Measurements from ENCODE around the gene CHRNB1.

CHRNB1 gene

DNA sequence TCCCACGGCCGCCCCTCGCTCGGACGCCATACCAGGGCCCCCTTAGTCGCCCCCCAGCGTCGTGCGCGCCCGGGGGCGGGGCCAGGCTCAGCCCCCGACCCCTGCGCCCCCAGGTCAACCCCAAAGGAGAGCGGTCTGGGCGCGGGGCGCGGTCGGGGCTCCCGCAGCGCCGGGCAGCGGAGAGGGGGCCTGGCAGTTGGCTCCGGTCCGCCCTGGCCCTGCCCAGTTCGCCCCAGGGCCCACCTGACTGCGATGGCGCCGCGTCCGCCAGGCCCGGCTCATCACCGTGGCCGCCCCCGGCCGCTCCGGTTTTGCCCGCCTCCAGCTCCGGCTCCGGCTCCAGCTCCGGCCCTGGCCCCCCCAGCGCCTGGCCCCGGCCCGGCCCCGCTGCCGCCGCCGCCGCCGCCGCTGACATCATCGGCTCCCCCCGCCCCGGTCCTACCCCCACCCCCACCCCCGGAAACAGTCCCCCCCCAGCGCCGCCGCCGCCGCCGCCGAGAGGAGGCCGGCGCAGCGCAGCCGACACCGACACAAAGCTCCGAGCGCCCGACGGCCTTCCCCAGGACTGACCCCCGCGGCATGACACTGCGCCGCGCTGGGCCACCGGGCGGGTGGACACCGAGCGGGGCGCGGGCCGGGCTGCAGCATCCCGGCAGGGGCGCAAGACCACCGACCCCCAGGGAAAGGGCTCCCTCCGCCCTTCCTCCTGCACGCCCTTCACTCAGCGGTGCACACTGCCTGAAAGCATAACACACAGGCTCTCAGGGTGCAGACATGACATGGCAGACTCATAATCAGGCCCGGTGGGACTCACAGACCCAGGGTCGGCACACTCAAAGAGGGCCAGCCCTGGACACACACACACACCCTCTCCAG is 34.6 kb downstream of the CHRNB1 start, which contains the start of gene ZBTB4 (continued):
- TF ChIP-seq, protein P1, sequence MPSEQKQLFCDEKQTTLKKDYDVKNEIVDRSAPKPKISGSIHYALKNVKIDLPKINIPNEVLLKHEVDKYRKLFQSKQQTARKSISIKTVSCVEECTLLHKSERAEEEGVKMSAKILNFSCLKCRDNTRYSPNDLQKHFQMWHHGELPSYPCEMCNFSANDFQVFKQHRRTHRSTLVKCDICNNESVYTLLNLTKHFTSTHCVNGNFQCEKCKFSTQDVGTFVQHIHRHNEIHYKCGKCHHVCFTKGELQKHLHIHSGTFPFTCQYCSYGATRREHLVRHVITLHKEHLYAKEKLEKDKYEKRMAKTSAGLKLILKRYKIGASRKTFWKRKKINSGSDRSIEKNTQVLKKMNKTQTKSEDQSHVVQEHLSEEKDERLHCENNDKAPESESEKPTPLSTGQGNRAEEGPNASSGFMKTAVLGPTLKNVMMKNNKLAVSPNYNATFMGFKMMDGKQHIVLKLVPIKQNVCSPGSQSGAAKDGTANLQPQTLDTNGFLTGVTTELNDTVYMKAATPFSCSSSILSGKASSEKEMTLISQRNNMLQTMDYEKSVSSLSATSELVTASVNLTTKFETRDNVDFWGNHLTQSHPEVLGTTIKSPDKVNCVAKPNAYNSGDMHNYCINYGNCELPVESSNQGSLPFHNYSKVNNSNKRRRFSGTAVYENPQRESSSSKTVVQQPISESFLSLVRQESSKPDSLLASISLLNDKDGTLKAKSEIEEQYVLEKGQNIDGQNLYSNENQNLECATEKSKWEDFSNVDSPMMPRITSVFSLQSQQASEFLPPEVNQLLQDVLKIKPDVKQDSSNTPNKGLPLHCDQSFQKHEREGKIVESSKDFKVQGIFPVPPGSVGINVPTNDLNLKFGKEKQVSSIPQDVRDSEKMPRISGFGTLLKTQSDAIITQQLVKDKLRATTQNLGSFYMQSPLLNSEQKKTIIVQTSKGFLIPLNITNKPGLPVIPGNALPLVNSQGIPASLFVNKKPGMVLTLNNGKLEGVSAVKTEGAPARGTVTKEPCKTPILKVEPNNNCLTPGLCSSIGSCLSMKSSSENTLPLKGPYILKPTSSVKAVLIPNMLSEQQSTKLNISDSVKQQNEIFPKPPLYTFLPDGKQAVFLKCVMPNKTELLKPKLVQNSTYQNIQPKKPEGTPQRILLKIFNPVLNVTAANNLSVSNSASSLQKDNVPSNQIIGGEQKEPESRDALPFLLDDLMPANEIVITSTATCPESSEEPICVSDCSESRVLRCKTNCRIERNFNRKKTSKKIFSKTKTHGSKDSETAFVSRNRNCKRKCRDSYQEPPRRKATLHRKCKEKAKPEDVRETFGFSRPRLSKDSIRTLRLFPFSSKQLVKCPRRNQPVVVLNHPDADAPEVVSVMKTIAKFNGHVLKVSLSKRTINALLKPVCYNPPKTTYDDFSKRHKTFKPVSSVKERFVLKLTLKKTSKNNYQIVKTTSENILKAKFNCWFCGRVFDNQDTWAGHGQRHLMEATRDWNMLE (tag by site-specific recombination; conservative IDR thresholded peaks at IDR 0.05; ENCODE audit: low read depth): no peak
- TF ChIP-seq ZNF19 (tag by site-specific recombination; IDR thresholded peaks at IDR 0.05; ENCODE audit: low read depth) (no peak), SCRT2 (tag by site-specific recombination; IDR thresholded peaks at IDR 0.05) (no peak), ZNF341 (tag by site-specific recombination; IDR thresholded peaks at IDR 0.05; ENCODE audit: low read depth) (no peak; the same call in 1 of the 2 replicates), ZNF239 (tag by site-specific recombination; IDR thresholded peaks at IDR 0.05) (no peak), ZNF114 (tag by site-specific recombination; IDR thresholded peaks at IDR 0.05) (no peak), ZNF302 (tag by site-specific recombination; IDR thresholded peaks at IDR 0.05; ENCODE audit: low read depth) (no peak), ZNF10 (tag by site-specific recombination; IDR thresholded peaks at IDR 0.05) (no peak), KLF16 (tag by site-specific recombination; IDR thresholded peaks at IDR 0.05) (no peak), BCL11B (tag by site-specific recombination; IDR thresholded peaks at IDR 0.05; ENCODE audit: low read depth) (no peak), ZNF549 (tag by site-specific recombination; IDR thresholded peaks at IDR 0.05) (no peak), ZNF366 (tag by site-specific recombination; conservative IDR thresholded peaks at IDR 0.05) (no peak), ZNF558 (tag by site-specific recombination; IDR thresholded peaks at IDR 0.05) (no peak), ZNF530 (tag by site-specific recombination; IDR thresholded peaks at IDR 0.05; ENCODE audit: low read depth) (no peak), OVOL3 (tag by site-specific recombination; IDR thresholded peaks at IDR 0.05) (no peak), REPIN1 (tag by site-specific recombination; IDR thresholded peaks at IDR 0.05; ENCODE audit: low read depth) (no peak), ZNF48 (tag by site-specific recombination; IDR thresholded peaks at IDR 0.05) (no peak), ZNF350 (tag by site-specific recombination; IDR thresholded peaks at IDR 0.05) (no peak), ZFP3 (tag by site-specific recombination; IDR thresholded peaks at IDR 0.05; ENCODE audit: low read depth) (no peak), PRDM1 (tag by site-specific recombination; IDR thresholded peaks at IDR 0.05) (no peak), ZNF677 (tag by site-specific recombination; IDR thresholded peaks at IDR 0.05) (no peak), GLI4 (tag by site-specific recombination; IDR thresholded peaks at IDR 0.05) (no peak), ZNF433 (tag by site-specific recombination; IDR thresholded peaks at IDR 0.05; ENCODE audit: low read depth) (no peak), ZSCAN30 (tag by site-specific recombination; IDR thresholded peaks at IDR 0.05) (0 out of 2 replicates have a peak, but pooled peaks have one; percentile 14), ZBTB17 (tag by site-specific recombination; IDR thresholded peaks at IDR 0.05) (no peak), ZNF324 (tag by site-specific recombination; IDR thresholded peaks at IDR 0.05) (no peak), SP7 (tag by site-specific recombination; IDR thresholded peaks at IDR 0.05) (peak; percentile 16; the same call in 1 of the 2 replicates), ZNF133 (tag by site-specific recombination; IDR thresholded peaks at IDR 0.05) (no peak), ZNF335 (tag by site-specific recombination; conservative IDR thresholded peaks at IDR 0.05) (no peak; the same call in none of the 2 replicates), FEZF1 (tag by site-specific recombination; IDR thresholded peaks at IDR 0.05) (no peak), SETDB1 (IDR thresholded peaks at IDR 0.05; ENCODE audit: insufficient read length, low read length) (no peak), ZNF416 (tag by site-specific recombination; IDR thresholded peaks at IDR 0.05) (no peak), ZNF555 (tag by site-specific recombination; conservative IDR thresholded peaks at IDR 0.05) (no peak)
- TF ChIP-seq, protein P2, sequence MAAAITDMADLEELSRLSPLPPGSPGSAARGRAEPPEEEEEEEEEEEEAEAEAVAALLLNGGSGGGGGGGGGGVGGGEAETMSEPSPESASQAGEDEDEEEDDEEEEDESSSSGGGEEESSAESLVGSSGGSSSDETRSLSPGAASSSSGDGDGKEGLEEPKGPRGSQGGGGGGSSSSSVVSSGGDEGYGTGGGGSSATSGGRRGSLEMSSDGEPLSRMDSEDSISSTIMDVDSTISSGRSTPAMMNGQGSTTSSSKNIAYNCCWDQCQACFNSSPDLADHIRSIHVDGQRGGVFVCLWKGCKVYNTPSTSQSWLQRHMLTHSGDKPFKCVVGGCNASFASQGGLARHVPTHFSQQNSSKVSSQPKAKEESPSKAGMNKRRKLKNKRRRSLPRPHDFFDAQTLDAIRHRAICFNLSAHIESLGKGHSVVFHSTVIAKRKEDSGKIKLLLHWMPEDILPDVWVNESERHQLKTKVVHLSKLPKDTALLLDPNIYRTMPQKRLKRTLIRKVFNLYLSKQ (tag by site-specific recombination; IDR thresholded peaks at IDR 0.05; ENCODE audit: borderline replicate concordance): no peak
- TF ChIP-seq, protein P3, sequence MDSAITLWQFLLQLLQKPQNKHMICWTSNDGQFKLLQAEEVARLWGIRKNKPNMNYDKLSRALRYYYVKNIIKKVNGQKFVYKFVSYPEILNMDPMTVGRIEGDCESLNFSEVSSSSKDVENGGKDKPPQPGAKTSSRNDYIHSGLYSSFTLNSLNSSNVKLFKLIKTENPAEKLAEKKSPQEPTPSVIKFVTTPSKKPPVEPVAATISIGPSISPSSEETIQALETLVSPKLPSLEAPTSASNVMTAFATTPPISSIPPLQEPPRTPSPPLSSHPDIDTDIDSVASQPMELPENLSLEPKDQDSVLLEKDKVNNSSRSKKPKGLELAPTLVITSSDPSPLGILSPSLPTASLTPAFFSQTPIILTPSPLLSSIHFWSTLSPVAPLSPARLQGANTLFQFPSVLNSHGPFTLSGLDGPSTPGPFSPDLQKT (IDR thresholded peaks at IDR 0.05; ENCODE audit: borderline replicate concordance, low read depth, low read length): no peak
